GM10847 (cell line): Measurements from ENCODE around the gene TOR4A.

Experiments used
- POLR2A ChIP-seq: IDR thresholded peaks from 2 replicates; pipeline ENCODE4 v1.6.1; 2011; ENCODE audit not compliant: insufficient read length; ENCODE audit errors: extremely low read depth

Gene TOR4A

DNA sequence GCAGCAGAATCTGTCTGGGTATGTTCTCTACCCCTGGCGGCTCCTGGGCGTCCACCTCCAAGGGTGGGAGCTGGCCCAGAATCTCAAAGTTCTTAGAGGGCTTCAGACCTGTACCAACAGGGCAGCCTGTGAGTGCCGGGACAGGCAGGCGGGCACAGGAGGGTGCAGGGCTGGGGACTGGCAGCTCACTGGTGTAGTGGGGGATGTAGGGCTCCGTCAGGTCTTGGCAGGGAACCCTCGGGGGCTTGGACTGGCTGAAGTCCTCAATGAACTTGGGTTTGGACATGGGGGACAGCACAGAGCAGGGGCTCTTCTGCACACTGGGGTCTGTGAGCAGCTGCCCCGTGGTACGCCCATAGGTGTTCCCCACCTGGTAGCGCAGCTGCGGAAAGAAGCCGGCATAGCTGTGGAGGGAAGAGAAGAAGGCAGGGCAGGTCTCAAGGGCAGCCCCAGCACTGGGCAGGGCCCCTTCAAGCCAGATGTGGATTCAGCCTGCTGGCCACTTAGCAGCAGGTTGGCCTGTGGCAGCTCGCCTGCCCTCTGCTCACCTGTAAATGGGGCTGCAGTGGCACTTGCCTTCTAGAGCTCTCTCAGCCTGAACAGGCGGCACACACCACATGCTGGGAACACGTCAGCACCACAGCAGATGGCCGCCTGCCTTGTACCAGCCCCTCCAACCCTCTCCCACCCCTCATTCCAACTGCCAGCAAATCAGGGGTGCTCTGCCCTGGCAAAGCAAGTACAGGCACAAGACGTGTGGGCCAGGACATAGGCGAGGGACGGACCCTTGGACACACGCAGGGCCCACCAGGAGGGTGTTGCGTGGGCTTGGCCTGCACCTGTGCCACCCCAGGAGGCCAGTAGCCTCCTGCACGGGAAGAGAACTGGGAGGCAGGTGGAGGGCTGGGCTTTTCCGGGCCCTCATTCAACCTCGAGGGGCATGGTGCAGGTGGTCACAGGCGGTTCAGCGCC is 31.8 kb upstream of the TOR4A start:
- TF ChIP-seq POLR2A = no peak

DNA sequence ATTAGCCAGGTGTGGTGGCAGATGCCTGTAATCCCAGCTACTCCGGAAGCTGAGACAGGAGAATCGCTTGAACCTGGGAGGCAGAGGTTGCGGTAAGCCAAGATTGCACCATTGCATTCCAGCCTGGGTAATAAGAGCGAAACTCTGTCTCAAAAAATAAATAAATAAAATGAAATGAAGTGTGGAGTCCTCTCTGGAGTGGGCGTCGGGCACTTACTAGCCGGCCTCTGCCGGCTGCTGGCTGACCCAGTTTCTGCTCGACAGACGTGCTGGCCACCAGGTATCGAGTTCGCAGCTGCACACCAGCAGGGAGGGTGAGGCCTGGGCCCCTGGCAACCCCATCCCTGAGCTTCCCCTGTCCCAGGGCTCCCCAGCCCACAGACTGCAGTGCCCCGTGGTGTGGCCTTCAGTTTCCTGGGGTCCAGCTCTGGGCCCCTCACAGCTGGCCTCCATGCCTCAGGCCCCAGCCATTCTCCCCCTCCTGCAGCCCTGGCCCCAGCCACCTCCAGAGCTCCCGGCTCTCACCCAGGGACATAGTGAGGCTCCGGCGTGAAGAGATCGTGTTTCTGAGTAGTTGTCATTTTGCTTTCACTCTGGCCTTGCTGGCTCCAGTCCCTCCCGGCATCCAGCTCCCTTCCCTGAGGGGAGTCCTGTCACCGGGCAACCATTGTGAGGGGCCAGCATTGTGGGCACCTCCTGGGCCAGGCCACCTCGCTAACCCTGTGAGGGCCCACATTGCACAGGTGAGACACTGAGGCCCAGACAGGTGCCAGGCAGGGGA is 30.2 kb upstream of the TOR4A start:
- TF ChIP-seq POLR2A = no peak

DNA sequence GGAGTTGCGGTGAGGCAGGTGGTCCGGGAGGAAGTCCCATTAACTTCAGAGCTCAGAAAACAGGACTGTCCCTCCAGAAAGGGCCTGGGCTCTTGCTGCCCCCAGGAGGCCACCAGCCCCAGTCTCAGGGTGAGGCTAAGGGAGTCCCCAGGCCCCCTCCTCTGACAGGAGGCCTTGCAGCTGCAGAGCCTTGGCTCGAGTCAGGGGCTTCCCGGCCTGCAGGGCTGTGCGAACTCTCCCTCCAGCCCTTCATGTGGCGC is 29.7 kb upstream of the TOR4A start:
- TF ChIP-seq POLR2A = no peak

DNA sequence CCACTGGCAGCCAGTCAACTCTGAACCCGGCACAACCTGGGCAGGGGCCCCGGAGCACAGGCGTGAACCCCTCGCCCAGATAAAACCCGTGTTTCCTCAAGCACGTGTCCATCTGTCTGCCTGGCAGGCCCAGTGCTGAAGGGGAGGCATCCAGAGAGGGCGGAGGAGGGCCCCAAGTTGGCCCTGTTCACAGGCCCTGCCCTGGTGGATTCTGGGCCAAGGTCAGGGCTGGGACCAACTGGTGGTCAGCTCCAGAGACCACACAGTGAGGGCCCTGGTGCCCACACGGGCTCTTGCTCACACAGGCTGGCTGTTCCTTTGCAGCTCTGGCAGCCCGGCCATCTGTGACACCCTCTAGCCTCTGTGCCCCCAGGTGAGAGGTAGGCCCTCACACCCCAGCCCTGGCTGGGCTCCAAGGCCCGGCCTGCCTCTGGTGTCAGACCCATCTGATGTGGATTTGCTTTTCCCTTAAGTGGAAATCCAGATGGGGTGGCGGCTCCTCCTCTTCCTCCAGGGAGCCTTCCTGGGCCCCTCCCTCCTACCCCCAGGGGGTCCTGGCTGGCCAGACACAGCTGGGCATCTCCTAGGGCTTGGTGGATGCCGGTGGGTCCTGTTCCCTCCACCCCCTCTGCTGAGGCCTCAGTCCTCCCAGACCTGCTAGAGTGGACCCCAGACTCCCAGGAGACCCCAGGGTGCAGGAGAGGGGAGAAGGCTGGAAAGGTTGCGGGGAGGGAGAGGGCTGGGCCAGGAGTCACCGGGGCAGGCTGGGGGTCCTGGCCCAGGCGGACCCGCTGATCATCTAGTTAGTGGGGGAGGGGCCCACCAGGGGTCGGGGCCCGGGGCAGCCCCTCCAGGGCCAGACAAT is 27.0 kb upstream of the TOR4A start:
- no peak for TF ChIP-seq POLR2A

DNA sequence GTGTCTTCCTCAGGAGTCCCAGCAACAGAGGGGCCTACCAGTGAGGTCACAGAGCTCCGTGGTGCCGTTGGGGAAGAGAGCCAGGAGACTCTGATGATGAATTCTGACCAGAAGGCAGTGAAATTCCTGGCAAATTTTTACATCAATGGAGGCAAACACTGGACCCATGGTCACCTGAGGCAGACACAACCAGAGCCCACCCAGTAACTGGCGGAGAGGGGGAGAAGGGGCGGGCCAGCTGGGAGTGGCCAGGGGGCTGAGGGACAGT is 26.4 kb upstream of the TOR4A start, which contains the start of gene STPG3:
STPG3 (plus strand) TSS at position 93 of the 268 bp plus-strand sequence; CDS start at position 94, 1 bp downstream.
- no peak for TF ChIP-seq POLR2A

GRCh38 chr9:137251490-137252268 is 25.8 kb upstream of the TOR4A start:
- TF ChIP-seq POLR2A = no peak

DNA sequence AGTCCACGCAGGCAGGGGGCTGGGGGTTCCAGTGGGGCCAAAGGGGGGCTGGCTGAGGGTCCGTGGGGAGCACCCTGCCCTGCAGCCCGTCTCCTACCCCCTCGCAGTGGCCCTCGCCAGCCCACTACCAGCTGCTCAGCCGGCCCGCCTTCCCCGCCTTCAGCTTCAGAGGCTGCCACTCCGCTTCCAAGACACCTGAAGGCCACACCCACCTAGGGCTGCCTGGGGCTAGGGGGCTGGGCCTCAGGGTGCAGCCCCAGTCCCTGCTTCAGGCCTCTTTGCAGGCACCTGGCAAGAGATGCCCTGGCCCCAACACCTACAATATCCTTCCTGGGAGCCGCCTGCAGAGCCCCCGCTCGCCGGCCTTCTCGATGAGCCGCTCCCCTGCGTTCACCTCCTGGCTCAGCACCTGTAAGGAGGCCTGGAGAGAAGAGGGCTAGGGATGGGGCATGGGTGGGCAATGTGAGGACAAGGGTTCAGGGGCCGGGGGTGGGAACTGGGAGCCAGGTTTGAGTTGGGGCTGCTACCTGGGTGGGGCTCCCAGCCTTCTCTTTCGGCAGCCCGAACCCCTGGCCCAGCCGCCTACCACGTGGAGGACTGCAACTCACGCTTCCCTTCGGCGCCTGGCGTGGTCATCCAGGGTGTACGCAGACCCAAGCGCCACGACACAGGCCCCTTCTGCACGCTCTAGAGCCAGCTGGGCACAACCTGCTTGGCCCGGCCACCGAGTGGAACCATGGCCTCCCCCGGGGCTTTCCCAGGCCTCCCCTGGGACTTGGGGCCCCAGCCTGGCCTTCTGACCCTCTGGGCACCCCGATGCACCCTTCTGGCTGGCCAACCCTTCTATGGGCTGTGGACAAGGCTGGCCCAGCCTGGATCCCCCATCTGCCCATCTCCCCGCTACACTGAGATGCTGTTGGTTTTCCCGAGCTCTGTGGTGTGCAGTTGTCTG is 24.7 kb upstream of the TOR4A start:
- no peak for TF ChIP-seq POLR2A

DNA sequence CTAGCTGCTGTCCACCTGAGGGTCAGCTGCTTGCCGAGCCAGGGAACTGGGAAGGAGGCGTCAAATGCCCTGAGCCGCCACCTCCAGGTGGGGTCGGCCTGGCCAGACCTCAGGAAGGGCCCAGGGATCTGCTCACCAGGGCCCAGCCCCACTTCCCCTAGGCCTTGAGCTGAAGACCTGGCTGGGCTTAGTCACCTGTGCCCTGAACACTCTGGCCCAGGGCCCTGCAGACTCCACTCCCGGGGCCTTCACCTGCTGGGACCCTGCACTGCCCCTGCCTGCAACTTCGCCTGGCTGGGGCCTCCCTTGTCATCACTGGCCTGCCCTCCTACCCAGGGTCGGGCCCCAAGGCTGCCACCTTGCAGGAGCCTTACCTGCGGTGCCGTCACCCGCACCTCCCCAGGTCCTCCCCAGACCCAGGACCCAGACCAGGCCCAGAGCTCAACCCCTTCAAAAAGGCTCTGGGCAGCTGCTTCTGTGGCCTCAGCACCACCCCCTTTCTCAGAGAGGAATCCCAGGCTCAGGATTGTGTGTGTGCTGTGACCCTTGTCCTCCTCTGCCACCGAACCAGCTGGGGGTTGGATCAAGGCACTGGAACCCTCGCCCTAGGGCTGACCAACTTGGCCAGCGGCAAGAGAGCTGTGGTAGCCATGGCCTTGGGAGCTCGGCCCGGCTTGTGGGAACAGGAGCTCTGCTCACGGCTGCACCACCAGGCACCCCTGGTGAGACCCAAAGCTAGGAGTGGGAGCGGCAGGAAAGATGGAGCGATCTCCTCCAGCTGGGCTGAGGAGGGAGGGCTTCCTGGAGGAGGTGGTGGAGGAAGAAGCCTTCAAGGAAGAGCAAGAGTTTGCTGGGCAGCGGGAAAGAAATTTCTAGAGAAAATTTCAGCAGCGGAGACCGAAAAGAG is 23.6 kb upstream of the TOR4A start:
- TF ChIP-seq POLR2A = no peak

- TF ChIP-seq POLR2A = peak; percentile 72
These were observed 22.7 kb upstream of the TOR4A start, which contains the start of gene NELFB for GRCh38 chr9:137254624-137255447. NELFB (plus strand) TSS chr9:137255327.

GRCh38 chr9:137255448-137256114 is 21.9 kb upstream of the TOR4A start:
- no peak for TF ChIP-seq POLR2A

- no peak for TF ChIP-seq POLR2A
These were observed 21.2 kb upstream of the TOR4A start for GRCh38 chr9:137256362-137256761.
